Activated T-cell treated with anti-CD3 and anti-CD28 coated beads, Interleukin-2, amount 50 U/mL, for 4 hours (primary cell): ENCODE measurements around the gene LRRC1. TPM values are rescaled to one million over a fixed set of nuclear protein-coding genes. Genes with fewer than 3 reads are reported as not detected.
"Not testable (repeated sequence)": the region's sequence is repeated elsewhere in the genome, so short reads cannot be mapped to it uniquely, and the experiment has no call there.

Experiments used
- ATAC-seq, 2 donors: fragments of 200-7000 bp; cut with Tn5 transposase; one replicate each; pipeline ENCODE4 v1.10.0; 2021
- DNase-seq: peaks from one replicate; pipeline ENCODE4 v3.0.0-alpha.2; 2020
- H3K27me3 Mint-ChIP-seq: one replicate; pipeline ENCODE4 v1.8.0; 2021; ENCODE audit warnings: low read depth, mixed read lengths
- H3K36me3 Mint-ChIP-seq: one replicate; pipeline ENCODE4 v1.8.0; 2022; ENCODE audit warnings: mixed read lengths; ENCODE audit not compliant: insufficient read depth
- H3K4me1 Mint-ChIP-seq: one replicate; pipeline ENCODE4 v1.8.0; 2021; ENCODE audit warnings: low read depth, mixed read lengths
- H3K4me3 Mint-ChIP-seq: one replicate; pipeline ENCODE4 v1.8.0; 2021; ENCODE audit warnings: mild to moderate bottlenecking, moderate library complexity, mixed read lengths
- H3K9me3 Mint-ChIP-seq: one replicate; pipeline ENCODE4 v1.8.0; 2021; ENCODE audit warnings: mixed read lengths
- total RNA-seq, 3 donors: library from RNA; stranded (reverse); gene quantifications; one replicate each; pipeline ENCODE4 v1.2.1, GENCODE V29; 2021

Gene LRRC1
- total RNA-seq, 3 donors from 2014 or later: 0.78 to 1.9 (median 0.79) TPM

DNA sequence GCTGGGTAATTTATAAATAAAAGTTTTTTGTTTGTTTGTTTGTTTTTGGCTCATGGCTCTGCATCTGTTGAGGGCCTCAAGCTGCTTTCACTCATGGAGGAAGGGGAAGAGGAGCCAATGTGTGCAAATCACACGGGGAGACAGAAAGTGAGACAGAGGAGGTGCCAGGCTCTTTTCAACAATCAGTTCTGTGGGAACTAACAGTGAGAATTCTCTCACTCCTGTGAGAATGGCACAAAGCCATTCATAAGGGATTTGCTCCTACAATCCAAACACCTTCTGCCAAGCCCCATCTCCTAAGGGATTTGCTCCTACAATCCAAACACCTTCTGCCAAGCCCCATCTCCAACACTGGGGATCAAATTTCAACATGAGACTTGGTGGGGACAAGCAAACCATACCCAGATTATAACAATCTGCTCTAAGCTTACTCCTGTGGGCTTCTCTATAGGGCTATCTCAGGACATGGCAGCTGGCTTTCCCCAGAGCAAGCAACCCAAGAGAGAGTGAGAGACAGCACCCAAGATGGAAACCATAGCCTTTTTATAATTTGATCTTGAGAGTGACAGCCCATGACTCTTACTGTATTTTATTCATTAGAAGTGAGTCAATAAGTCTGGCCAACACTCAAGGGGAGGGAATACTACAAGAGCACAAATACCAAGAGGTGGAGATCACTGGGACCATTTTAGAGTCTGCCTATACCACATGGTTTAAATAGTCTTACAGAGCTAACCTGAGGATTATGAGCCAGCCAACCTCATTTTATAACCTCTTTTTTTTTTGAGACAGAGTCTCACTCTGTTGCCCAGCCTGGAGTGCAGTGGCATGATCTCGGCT lies 22.8 kb upstream of the LRRC1 start:
- ATAC-seq: no peak
- no peaks in the 10 kb centered on the region for H3K4me1 Mint-ChIP-seq
- no peak overlapping the region for H3K4me3 Mint-ChIP-seq
- H3K9me3 Mint-ChIP-seq: no peaks in the 10 kb centered on the region
- H3K27me3 Mint-ChIP-seq: peaks cover 8% of the 10 kb centered on the region
- DNase-seq: no peak
- H3K36me3 Mint-ChIP-seq: peaks cover 2% of the 10 kb centered on the region

DNA sequence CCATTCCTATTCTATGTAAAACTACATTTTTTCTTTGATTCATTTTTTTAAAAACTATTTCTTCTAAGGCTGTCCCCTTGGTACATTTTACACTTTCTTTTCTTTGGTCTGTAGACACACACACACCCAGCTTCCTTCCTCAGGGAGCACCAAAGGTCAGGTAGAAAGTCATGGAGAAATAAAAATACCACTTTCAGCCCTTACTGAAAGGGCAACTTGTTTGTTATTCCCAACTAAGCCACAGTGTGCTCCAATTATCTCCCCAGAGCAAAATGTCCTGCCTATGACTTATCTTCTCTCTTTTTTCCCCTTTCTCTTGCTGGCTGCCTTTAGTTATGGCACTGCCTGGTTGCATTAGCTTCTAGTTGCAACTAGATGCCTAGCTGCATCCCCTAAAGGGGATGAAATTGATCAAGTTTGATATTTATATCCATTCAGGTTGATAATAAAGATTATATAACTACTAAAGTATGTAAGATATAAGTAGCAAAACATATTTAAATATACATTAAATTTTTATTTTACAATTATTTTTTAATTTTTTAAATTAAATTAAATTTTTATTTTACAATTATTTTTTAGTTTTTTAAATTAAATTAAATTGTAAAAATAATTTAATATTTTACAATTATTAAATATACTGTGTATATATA lies 21.6 kb upstream of the LRRC1 start:
- Mint-ChIP-seq H3K36me3 (peaks cover 2% of the 10 kb centered on the region), H3K4me1 (no peaks in the 10 kb centered on the region), H3K27me3 (peaks cover 6% of the 10 kb centered on the region), H3K4me3 (no peak overlapping the region), H3K9me3 (no peaks in the 10 kb centered on the region)
- no peak for ATAC-seq
- DNase-seq: no peak

DNA sequence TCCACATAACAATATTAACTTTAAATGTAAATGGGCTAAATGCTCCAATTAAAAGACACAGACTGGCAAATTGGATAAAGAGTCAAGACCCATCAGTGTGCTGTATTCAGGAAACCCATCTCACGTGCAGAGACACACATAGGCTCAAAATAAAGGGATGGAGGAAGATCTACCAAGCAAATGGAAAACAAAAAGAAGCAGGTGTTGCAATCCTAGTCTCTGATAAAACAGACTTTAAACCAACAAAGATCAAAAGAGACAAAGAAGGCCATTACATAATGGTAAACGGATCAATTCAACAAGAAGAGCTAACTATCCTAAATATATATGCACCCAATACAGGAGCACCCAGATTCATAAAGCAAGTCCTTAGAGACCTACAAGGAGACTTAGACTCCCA lies 18.7 kb upstream of the LRRC1 start:
- not testable (repeated sequence) for DNase-seq, H3K9me3 Mint-ChIP-seq, H3K4me1 Mint-ChIP-seq, H3K4me3 Mint-ChIP-seq, H3K36me3 Mint-ChIP-seq, H3K27me3 Mint-ChIP-seq, ATAC-seq

DNA sequence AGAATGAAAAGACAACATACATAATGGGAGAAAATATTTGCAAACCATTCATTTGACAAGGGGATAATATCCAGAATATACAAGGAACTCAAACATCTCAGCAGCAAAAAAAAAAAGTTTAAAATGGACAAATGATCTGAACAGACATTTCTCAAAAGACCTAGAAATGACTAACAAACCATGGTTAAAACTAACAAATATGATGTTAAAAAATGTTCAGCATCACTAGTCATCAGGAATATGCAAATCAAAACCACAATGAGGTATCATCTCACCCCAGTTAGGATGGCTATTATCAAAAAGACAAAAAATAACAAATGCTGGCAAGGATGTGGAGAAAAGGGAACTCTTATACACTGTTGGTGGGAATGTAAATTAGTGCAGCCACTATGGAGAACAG lies 9.8 kb upstream of the LRRC1 start:
- H3K4me3 Mint-ChIP-seq, H3K36me3 Mint-ChIP-seq, ATAC-seq, DNase-seq, H3K4me1 Mint-ChIP-seq, H3K27me3 Mint-ChIP-seq: not testable (repeated sequence)
- H3K9me3 Mint-ChIP-seq: peaks cover 15% of the 10 kb centered on the region

DNA sequence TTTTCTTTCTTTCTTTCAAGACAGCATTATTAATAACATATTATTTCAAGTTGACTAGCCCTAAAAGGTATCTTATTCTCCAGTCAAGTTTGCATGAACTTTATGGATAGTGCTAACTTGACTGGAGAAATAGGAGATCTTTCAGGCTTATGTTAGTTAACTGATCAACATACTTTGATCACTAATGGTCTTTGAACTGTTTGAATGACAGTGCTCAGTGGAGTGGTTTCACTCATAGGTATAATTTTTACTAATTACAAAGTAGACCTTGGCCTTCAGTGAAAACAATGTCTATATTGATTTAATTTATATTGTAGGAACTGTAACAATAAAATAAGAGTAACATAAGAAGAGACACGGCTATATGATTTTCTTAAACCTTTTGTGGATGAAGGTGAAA lies 8.0 kb upstream of the LRRC1 start:
- ATAC-seq (no peak), DNase-seq (no peak)
- Mint-ChIP-seq H3K4me1 (no peaks in the 10 kb centered on the region), H3K4me3 (no peak overlapping the region), H3K9me3 (peaks cover 12% of the 10 kb centered on the region), H3K27me3 (peaks cover 12% of the 10 kb centered on the region), H3K36me3 (no peaks in the 10 kb centered on the region)

DNA sequence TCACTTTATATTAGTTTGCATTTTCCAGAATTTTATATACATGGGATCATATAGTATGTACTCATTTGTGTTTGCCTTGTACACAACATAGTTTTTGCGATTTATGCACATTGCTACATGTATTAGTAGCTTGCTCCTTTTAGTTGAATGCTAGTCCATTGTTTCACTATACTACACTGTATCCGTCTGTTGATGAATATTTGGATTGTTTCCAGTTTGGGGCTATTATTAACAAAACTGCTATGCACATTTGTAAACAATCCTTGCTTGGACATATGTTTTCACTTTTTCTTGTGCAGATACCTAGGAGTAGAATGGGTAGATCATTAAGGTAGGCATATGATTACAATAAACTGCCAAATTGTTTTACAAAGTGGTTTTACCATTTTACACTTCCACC lies 3.9 kb upstream of the LRRC1 start:
- Mint-ChIP-seq H3K4me1 (peaks cover 17% of the 10 kb centered on the region), H3K4me3 (no peak overlapping the region), H3K9me3 (peaks cover 12% of the 10 kb centered on the region), H3K27me3 (peaks cover 20% of the 10 kb centered on the region), H3K36me3 (no peaks in the 10 kb centered on the region)
- DNase-seq: no peak
- ATAC-seq: no peak

DNA sequence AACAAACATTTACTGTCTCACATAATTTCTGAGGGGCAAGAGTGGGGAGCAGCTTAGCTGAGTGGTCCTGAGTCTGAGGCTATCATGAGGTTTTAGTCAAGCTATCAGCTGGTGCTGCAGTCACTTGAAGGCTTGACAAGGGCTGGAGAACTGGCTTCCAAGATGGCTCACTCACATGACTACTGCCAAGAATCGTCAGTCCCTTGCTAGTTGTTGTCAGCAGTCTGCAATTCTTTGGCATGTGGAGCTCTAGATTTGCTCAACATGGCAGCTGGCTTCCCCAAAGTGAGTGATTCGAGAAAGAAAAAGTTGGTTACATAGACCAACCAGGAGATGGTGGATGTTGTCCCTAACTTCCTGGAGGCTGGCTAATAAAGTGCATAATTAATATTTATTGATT lies 2.8 kb upstream of the LRRC1 start:
- H3K4me1 Mint-ChIP-seq: peaks cover 24% of the 10 kb centered on the region
- H3K27me3 Mint-ChIP-seq: peaks cover 20% of the 10 kb centered on the region
- H3K4me3 Mint-ChIP-seq: no peak overlapping the region
- DNase-seq (no peak), ATAC-seq (no peak)
- peaks cover 12% of the 10 kb centered on the region for H3K9me3 Mint-ChIP-seq
- H3K36me3 Mint-ChIP-seq: no peaks in the 10 kb centered on the region

DNA sequence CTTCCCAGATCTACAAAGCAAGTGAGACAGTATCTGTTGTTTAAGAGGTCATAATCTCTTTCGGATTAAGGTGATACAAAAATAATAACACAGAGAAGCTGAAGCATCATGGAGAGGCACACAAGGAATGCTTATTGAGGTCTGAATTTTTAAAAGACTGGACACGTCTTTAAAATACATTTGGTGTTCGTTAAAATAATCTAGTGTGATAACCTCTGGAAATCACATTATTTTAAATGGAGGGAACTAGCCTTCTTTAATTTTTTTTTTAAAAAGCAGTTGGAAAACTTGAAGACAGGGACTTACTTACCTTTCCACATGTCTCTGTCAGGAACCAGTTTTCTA lies 1.9 kb upstream of the LRRC1 start:
- Mint-ChIP-seq H3K4me3 (peak overlapping the region; percentile 95), H3K36me3 (no peaks in the 10 kb centered on the region), H3K9me3 (peaks cover 12% of the 10 kb centered on the region), H3K27me3 (peaks cover 17% of the 10 kb centered on the region), H3K4me1 (peaks cover 24% of the 10 kb centered on the region)
- no peak for ATAC-seq
- no peak for DNase-seq

DNA sequence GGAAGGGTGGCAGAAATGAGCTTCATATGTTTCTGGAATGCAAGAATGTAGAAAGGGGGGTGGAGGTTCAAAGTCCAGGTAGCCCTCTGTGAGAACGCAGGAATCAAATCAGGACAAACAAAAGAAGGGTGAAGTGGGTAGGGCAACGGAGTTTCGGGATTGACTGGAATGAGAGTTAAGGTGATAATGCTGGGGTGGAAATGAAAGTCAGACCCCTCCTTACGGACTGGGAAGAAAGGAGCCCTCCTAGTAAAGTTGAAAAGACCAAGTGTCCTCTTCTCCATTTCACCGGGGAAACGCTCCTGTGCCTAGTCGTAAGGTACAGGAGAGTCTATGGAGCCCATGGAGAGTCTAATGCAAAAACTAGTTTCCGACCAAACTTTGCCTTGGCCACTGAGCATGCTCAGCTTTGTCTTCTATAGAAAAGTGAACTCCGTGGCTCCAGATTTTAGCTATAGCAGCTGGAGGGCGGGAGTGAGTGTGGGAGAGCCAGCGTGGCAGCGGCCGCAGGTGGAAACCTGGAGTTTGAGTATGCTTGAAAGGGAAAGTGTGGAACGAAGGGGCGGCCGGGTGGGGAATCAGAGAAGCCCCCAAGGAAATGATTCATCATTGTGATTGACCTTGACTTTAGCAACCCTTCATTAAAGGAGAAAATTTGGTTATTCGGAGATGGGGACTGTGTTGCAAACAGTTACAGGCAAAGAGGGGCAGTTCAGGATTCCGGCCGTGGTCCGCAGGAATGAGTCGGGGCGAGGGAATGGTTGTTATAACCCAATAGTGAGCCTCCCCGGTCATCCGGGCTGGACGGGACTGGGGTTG lies 1.3 kb upstream of the LRRC1 start:
- Mint-ChIP-seq H3K9me3 (peaks cover 11% of the 10 kb centered on the region), H3K27me3 (peaks cover 17% of the 10 kb centered on the region), H3K4me1 (peaks cover 24% of the 10 kb centered on the region), H3K36me3 (no peaks in the 10 kb centered on the region), H3K4me3 (peak overlapping the region; percentile 95)
- peak in 1 of 2 donors; percentile 20 for ATAC-seq
- DNase-seq: peak; percentile 10

DNA sequence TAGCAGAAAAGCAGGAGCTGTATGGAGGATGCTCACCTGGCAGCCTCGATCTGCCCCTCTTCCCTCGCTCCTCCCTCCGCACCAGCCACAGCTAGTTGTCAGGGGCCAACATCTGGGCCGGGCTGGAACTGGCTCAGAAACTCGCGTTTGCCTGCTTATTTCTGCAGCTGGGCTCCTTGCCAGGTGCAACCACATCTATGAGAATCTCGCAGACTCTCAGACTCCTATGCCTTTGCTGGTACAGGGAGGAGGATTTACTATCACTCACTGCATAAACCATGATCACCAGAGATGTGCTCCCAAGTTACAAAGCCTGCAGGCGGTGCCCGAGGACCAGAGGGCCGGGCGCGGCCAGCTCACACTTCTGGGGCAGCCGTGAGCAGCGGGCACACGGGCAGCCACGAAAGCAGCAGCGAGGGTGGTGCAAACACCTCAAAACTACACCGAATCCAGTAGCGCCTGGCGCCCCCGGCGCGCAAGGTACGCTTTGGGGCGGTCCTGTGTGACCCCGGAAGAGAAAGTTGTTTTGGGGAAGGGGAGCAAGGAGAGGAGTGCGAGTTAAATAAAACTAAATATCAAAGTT lies 577 bp upstream of the LRRC1 start:
- Mint-ChIP-seq H3K4me1 (peaks cover 24% of the 10 kb centered on the region), H3K4me3 (peak overlapping the region; percentile 95), H3K36me3 (no peaks in the 10 kb centered on the region), H3K27me3 (peaks cover 17% of the 10 kb centered on the region), H3K9me3 (peaks cover 4% of the 10 kb centered on the region)
- DNase-seq (peak; percentile 27), ATAC-seq (peak; percentile 49 to 55)

DNA sequence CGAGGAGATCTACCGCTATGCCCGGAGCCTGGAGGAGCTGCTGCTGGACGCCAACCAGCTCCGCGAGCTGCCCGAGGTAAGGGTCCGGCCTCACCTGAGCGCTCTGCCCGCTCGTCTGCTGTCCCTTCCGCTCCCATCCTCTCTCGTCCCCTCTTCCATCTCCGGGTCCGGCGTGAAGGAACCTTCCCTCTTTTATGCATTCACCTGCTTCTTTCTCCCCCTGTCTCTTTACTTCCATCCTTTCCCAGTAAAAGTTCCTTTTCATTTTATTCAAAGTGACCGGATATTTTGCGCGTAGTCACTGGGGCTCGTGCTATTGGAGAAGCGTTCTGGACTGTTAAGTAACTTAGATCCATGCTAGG lies 516 bp downstream of the LRRC1 start:
- DNase-seq: no peak
- Mint-ChIP-seq H3K27me3 (peaks cover 17% of the 10 kb centered on the region), H3K36me3 (no peaks in the 10 kb centered on the region), H3K4me3 (peak overlapping the region; percentile 95), H3K9me3 (peaks cover 3% of the 10 kb centered on the region), H3K4me1 (peaks cover 24% of the 10 kb centered on the region)
- ATAC-seq: no peak

DNA sequence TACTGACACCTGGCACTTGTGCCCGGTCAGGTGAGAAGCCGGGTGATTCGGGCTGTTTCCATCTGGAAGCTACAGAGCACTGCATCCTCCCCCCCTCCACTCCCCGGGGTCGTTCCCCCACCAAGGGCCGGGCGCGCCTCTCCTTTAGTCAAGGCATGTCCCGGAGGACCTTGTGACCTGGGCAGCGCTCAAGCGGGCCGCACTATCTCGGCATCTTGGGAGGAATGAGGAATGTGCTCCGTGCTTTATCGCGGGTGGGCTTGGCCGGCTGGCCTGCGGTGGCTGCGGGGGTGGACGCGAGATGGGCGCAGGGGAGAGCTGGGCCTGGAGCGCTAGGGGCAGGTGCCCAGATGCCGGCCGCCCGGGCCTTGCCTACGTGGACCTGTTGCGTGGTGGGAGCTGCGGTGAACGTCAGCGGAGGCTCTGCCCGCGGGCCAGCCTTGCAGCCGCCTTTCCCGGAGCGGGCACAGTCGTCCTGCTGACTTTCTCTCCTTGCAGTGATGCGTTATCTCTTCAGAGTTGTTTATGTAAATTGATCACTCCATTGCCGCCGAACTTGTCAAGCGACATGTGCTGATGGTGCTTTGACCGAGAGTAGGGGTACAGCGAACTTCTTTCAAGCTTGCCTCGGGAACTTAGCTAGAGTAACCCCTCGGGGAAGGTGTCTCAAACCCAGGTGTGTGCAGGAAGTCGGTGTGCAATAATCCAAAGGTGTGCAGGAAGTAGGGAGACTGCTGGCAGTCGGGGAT lies 1.1 kb downstream of the LRRC1 start:
- Mint-ChIP-seq H3K4me1 (peaks cover 24% of the 10 kb centered on the region), H3K27me3 (peaks cover 14% of the 10 kb centered on the region), H3K9me3 (no peaks in the 10 kb centered on the region), H3K4me3 (peak overlapping the region; percentile 95), H3K36me3 (no peaks in the 10 kb centered on the region)
- peak; percentile 10 for DNase-seq
- ATAC-seq: peak in 1 of 2 donors; percentile 5

DNA sequence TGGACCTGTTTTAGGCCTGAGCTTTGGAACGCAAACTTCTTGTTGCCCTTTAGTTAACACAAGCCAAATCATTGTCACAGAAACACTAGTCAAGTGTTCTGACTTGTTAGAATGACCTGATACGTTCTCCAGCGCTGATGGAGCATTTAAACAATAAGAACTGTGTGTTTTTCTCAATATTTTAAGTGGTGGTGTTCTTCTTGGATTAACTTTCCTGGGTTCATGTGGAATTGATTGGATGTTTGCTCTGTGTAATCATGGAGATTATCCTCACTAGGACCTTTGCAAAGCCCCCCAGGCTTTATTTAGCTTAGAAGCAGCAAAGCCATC lies 1.6 kb downstream of the LRRC1 start:
- H3K9me3 Mint-ChIP-seq: no peaks in the 10 kb centered on the region
- H3K36me3 Mint-ChIP-seq: no peaks in the 10 kb centered on the region

DNA sequence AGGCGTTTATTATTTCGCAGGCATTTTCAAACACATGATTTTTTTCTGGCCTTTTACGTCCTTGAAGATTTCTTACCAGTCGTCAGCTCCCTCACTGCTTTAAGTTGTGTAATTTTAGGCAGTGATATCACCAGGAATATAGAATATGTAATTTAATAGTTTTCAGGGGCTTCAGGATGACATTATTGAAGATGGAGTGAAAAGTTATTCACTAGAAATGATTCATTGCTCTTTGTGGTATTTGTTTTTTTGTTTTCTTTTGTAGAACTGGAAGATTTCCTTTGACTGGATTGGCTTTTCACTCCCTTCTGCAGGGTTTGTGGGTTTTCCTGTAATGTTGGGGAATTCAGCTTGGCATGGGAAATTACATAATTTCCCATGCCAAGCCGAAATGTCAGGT lies 2.0 kb downstream of the LRRC1 start:
- peaks cover 24% of the 10 kb centered on the region for H3K4me1 Mint-ChIP-seq
- peaks cover 10% of the 10 kb centered on the region for H3K27me3 Mint-ChIP-seq
- ATAC-seq (no peak), DNase-seq (no peak)
- H3K9me3 Mint-ChIP-seq: no peaks in the 10 kb centered on the region
- H3K36me3 Mint-ChIP-seq: no peaks in the 10 kb centered on the region
- H3K4me3 Mint-ChIP-seq: no peak overlapping the region

More for the DNA sequence above, 1.6 kb downstream of the LRRC1 start:
- H3K4me1 Mint-ChIP-seq: peaks cover 24% of the 10 kb centered on the region
- no peak for DNase-seq
- H3K4me3 Mint-ChIP-seq: peak overlapping the region; percentile 95
- peaks cover 13% of the 10 kb centered on the region for H3K27me3 Mint-ChIP-seq
- ATAC-seq: no peak
